ENCODE results near the gene USP40. TPM values are rescaled to one million over a fixed set of nuclear protein-coding genes. Genes with fewer than 3 reads are reported as not detected.
A peak's percentile ranks its signal among the peaks of the same experiment; 100 is the strongest.

The USP40 gene
- total RNA-seq, 1 donor = 40.2 TPM

- H3K4me3 ChIP-seq (ENCODE audit: low read depth, low read length) = no peak overlapping the region
- DNase-seq (ENCODE audit: low read depth) = no peak
- TF ChIP-seq, protein P1, sequence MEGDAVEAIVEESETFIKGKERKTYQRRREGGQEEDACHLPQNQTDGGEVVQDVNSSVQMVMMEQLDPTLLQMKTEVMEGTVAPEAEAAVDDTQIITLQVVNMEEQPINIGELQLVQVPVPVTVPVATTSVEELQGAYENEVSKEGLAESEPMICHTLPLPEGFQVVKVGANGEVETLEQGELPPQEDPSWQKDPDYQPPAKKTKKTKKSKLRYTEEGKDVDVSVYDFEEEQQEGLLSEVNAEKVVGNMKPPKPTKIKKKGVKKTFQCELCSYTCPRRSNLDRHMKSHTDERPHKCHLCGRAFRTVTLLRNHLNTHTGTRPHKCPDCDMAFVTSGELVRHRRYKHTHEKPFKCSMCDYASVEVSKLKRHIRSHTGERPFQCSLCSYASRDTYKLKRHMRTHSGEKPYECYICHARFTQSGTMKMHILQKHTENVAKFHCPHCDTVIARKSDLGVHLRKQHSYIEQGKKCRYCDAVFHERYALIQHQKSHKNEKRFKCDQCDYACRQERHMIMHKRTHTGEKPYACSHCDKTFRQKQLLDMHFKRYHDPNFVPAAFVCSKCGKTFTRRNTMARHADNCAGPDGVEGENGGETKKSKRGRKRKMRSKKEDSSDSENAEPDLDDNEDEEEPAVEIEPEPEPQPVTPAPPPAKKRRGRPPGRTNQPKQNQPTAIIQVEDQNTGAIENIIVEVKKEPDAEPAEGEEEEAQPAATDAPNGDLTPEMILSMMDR (IDR thresholded peaks at IDR 0.05; ENCODE audit: insufficient read depth, low read length) = no peak
These were observed 75.8 kb downstream of the USP40 start for GRCh38 chr2:233490831-233491230.

DNA sequence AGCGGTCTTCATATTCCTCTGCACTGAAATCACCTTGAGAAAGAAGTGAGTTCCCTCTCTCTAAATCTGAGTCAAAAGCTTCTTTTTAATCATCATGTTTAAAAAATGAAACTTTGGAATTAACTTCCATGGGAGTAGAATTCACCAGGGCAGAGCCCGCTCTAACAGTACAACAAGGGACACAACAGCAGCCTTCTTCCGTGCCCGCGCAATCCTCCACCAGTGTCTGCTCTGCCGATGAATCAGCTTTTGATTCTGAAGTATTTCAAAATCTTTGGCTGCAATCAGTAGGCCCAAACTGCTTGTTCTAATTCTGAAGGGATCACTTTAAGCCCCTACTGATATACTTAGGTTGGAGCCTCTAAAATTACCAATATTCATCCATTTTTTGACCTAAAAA, 76.9 kb downstream of the USP40 start:
- H3K4me3 ChIP-seq (ENCODE audit: low read depth, low read length) = no peak overlapping the region
- DNase-seq (ENCODE audit: low read depth) = peak; percentile 54
- TF ChIP-seq, protein P1 (IDR thresholded peaks at IDR 0.05; ENCODE audit: insufficient read depth, low read length) = no peak

GRCh38 chr2:233489143-233489542, 77.4 kb downstream of the USP40 start:
- no peak overlapping the region for H3K4me3 ChIP-seq (ENCODE audit: low read depth, low read length)
- TF ChIP-seq, protein P1 (IDR thresholded peaks at IDR 0.05; ENCODE audit: insufficient read depth, low read length) = no peak

DNA sequence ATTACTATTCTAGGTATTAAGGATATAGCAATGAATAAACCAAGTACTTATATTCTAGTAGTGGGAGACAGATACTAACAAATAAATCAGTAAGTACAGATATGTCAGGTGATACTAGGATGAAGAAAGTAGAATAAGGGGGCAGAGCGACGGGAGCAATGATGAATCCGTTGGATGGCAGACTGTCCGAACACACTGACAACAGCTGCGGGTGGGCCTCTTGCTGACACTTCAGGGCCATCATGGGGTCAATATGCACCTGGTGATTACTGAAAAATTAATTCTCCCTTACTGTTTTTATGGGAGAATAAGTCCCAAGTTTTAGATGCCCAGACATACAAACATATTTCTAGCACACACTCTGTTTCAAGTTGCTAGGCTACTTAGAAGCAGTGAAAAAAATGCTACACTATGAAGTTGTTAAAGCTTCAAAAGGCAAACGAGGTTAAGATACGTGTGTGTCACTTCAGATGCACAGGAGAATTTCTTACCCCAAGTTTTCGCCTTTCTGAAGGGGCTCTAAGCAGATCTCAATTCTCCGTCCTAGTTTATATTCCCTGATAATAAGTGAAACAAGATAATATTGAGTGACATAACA, 78.7 kb downstream of the USP40 start:
- TF ChIP-seq, protein P1 (IDR thresholded peaks at IDR 0.05; ENCODE audit: insufficient read depth, low read length) = no peak
- DNase-seq (ENCODE audit: low read depth) = no peak
- H3K4me3 ChIP-seq (ENCODE audit: low read depth, low read length) = no peak overlapping the region

More at GRCh38 chr2:233489143-233489542, 77.4 kb downstream of the USP40 start:
- DNase-seq (ENCODE audit: low read depth) = no peak

GRCh38 chr2:233486778-233487552, 79.6 kb downstream of the USP40 start:
- no peak overlapping the region for H3K4me3 ChIP-seq (ENCODE audit: low read depth, low read length)
- TF ChIP-seq, protein P1 (IDR thresholded peaks at IDR 0.05; ENCODE audit: insufficient read depth, low read length) = no peak
- DNase-seq (ENCODE audit: low read depth) = peak; percentile 94

GRCh38 chr2:233486357-233486756, 80.2 kb downstream of the USP40 start:
- TF ChIP-seq, protein P1 (IDR thresholded peaks at IDR 0.05; ENCODE audit: insufficient read depth, low read length) = no peak
- no peak overlapping the region for H3K4me3 ChIP-seq (ENCODE audit: low read depth, low read length)

More at GRCh38 chr2:233486357-233486756, 80.2 kb downstream of the USP40 start:
- DNase-seq (ENCODE audit: low read depth) = no peak

Data from fibroblast of the aortic adventitia (primary cell).